ENCODE data around the gene MAN2B2. TPM values are rescaled to one million over a fixed set of nuclear protein-coding genes. Genes with fewer than 3 reads are reported as not detected.

The MAN2B2 gene
- total RNA-seq, 1 donor from 2014 or later: 32.2 TPM

GRCh38 chr4:6618386-6619115, 43.6 kb downstream of the MAN2B2 start:
- Mint-ChIP-seq H3K4me3 (ENCODE audit: unreplicated experiment) (no peak overlapping the region), H3K4me1 (ENCODE audit: low read depth, unreplicated experiment) (no peaks in the 10 kb centered on the region), H3K27me3 (ENCODE audit: low read depth, unreplicated experiment) (no peaks in the 10 kb centered on the region), H3K9me3 (ENCODE audit: unreplicated experiment) (peaks cover 3% of the 10 kb centered on the region), H3K27ac (ENCODE audit: unreplicated experiment) (no peak overlapping the region), H3K36me3 (ENCODE audit: low read depth, unreplicated experiment) (peaks cover 14% of the 10 kb centered on the region)
- Histone ChIP-seq H3K27me3 (ENCODE audit: insufficient read depth, low read length) (no peaks in the 10 kb centered on the region), H3K36me3 (ENCODE audit: insufficient read depth, low read length) (peaks cover 3% of the 10 kb centered on the region), H3K4me1 (ENCODE audit: insufficient read depth, low read length) (no peaks in the 10 kb centered on the region), H4K20me1 (ENCODE audit: insufficient read depth, low read length) (no peaks in the 10 kb centered on the region), H3K27ac (ENCODE audit: low read depth, low read length) (no peak overlapping the region), H3K4me2 (ENCODE audit: low read length) (no peak overlapping the region), H3K9me3 (ENCODE audit: insufficient read depth, low read depth, low read length) (no peaks in the 10 kb centered on the region), H3K4me3 (ENCODE audit: insufficient read depth, low read depth, low read length) (no peak overlapping the region), H3K79me2 (ENCODE audit: insufficient read depth, low read length) (no peaks in the 10 kb centered on the region), H3K9ac (ENCODE audit: low read length) (no peak overlapping the region), H2AFZ (ENCODE audit: low read depth, low read length) (no peak overlapping the region)
- TF ChIP-seq CTCF (IDR thresholded peaks at IDR 0.05; ENCODE audit: insufficient read depth, low read depth, low read length): no peak
- no peak for TF ChIP-seq EZH2 (IDR thresholded peaks at IDR 0.05; ENCODE audit: insufficient read depth, low read length)
- no peak for FAIRE-seq
- DNase-seq (ENCODE audit: low read depth): no peak

GRCh38 chr4:6619116-6619465, 44.1 kb downstream of the MAN2B2 start:
- Histone ChIP-seq H3K9ac (ENCODE audit: low read length) (no peak overlapping the region), H3K79me2 (ENCODE audit: insufficient read depth, low read length) (no peaks in the 10 kb centered on the region), H3K9me3 (ENCODE audit: insufficient read depth, low read depth, low read length) (no peaks in the 10 kb centered on the region), H3K27me3 (ENCODE audit: insufficient read depth, low read length) (no peaks in the 10 kb centered on the region), H3K27ac (ENCODE audit: low read depth, low read length) (no peak overlapping the region), H3K4me2 (ENCODE audit: low read length) (no peak overlapping the region), H3K4me1 (ENCODE audit: insufficient read depth, low read length) (no peaks in the 10 kb centered on the region), H3K36me3 (ENCODE audit: insufficient read depth, low read length) (peaks cover 3% of the 10 kb centered on the region), H3K4me3 (ENCODE audit: insufficient read depth, low read depth, low read length) (no peak overlapping the region), H2AFZ (ENCODE audit: low read depth, low read length) (no peak overlapping the region), H4K20me1 (ENCODE audit: insufficient read depth, low read length) (no peaks in the 10 kb centered on the region)
- H3K9me3 Mint-ChIP-seq (ENCODE audit: unreplicated experiment): peaks cover 3% of the 10 kb centered on the region
- DNase-seq (ENCODE audit: low read depth) (no peak), FAIRE-seq (no peak)
- no peak overlapping the region for H3K27ac Mint-ChIP-seq (ENCODE audit: unreplicated experiment)
- no peak overlapping the region for H3K4me3 Mint-ChIP-seq (ENCODE audit: unreplicated experiment)
- H3K36me3 Mint-ChIP-seq (ENCODE audit: low read depth, unreplicated experiment): peaks cover 14% of the 10 kb centered on the region
- TF ChIP-seq CTCF (IDR thresholded peaks at IDR 0.05; ENCODE audit: insufficient read depth, low read depth, low read length) (no peak), EZH2 (IDR thresholded peaks at IDR 0.05; ENCODE audit: insufficient read depth, low read length) (no peak)
- no peaks in the 10 kb centered on the region for H3K4me1 Mint-ChIP-seq (ENCODE audit: low read depth, unreplicated experiment)
- H3K27me3 Mint-ChIP-seq (ENCODE audit: low read depth, unreplicated experiment): no peaks in the 10 kb centered on the region

Measured in astrocyte (in vitro differentiated cells and primary cell).